ENCODE measurements around the gene RBM48.

DNA sequence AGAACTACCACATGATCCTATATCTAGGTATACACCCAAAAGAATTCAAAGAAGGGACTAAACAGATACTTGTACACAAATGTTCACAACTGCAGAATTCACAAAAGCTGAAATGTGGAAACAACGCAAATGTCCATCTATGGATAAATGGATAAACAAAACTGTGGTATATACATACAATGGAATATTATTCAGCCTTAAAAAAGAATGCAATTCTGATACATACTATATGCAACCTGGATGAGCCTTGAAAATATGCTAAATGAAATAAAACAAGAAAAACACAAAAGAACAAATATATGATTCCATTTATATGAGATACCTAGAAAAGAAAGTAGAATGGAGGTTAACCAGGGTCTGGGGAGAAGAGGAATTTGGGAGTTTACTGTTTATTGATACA is 54.4 kb downstream of the RBM48 start:
- TF ChIP-seq RAD21 (IDR thresholded peaks at IDR 0.05; ENCODE audit: low read depth) (no peak), TCF7L2 (IDR thresholded peaks at IDR 0.05; ENCODE audit: borderline replicate concordance, extremely low read depth, insufficient read depth, insufficient read length) (no peak), POLR2A (IDR thresholded peaks at IDR 0.05; ENCODE audit: borderline replicate concordance, extremely low read depth, insufficient read depth, insufficient read length) (no peak), FOSL1 (IDR thresholded peaks at IDR 0.05; ENCODE audit: low read depth) (no peak), EZH2 (IDR thresholded peaks at IDR 0.05) (no peak), SP1 (IDR thresholded peaks at IDR 0.05; ENCODE audit: low read depth) (no peak)
- TF ChIP-seq, protein P1, sequence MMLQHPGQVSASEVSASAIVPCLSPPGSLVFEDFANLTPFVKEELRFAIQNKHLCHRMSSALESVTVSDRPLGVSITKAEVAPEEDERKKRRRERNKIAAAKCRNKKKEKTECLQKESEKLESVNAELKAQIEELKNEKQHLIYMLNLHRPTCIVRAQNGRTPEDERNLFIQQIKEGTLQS (IDR thresholded peaks at IDR 0.05) = no peak
- TF ChIP-seq, protein P2, sequence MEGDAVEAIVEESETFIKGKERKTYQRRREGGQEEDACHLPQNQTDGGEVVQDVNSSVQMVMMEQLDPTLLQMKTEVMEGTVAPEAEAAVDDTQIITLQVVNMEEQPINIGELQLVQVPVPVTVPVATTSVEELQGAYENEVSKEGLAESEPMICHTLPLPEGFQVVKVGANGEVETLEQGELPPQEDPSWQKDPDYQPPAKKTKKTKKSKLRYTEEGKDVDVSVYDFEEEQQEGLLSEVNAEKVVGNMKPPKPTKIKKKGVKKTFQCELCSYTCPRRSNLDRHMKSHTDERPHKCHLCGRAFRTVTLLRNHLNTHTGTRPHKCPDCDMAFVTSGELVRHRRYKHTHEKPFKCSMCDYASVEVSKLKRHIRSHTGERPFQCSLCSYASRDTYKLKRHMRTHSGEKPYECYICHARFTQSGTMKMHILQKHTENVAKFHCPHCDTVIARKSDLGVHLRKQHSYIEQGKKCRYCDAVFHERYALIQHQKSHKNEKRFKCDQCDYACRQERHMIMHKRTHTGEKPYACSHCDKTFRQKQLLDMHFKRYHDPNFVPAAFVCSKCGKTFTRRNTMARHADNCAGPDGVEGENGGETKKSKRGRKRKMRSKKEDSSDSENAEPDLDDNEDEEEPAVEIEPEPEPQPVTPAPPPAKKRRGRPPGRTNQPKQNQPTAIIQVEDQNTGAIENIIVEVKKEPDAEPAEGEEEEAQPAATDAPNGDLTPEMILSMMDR (IDR thresholded peaks at IDR 0.05 in 2 of 3, conservative IDR thresholded peaks at IDR 0.05 in 1 of 3; ENCODE audit: borderline replicate concordance in 1 of 3, insufficient read depth in 1 of 3, low read depth in 2 of 3, low read length in 2 of 3) = no peak

Data from HCT116 (cell line).